Activated naive CD8-positive, alpha-beta T cell (primary cell): Measurements from ENCODE around the gene SLC16A4.

Experiments
- H3K27ac Mint-ChIP-seq: one replicate; pipeline ENCODE4 v1.8.0; 2021; ENCODE audit warnings: mixed read lengths
- H3K27me3 Mint-ChIP-seq: one replicate; pipeline ENCODE4 v1.8.0; 2021; ENCODE audit warnings: mixed read lengths
- H3K36me3 Mint-ChIP-seq: one replicate; pipeline ENCODE4 v1.8.0; 2021; ENCODE audit warnings: mixed read lengths
- H3K4me1 Mint-ChIP-seq: one replicate; pipeline ENCODE4 v1.8.0; 2021; ENCODE audit warnings: low read depth, mixed read lengths
- H3K4me3 Mint-ChIP-seq: one replicate; pipeline ENCODE4 v1.8.0; 2021; ENCODE audit warnings: mild to moderate bottlenecking, mixed read lengths
- H3K9me3 Mint-ChIP-seq: one replicate; pipeline ENCODE4 v1.8.0; 2021; ENCODE audit warnings: low read depth, mixed read lengths

Gene SLC16A4

GRCh38 chr1:110355321-110355720, 35.5 kb downstream of the SLC16A4 start:
- no peaks in the 10 kb centered on the region for H3K27me3 Mint-ChIP-seq
- no peak overlapping the region for H3K27ac Mint-ChIP-seq
- H3K4me1 Mint-ChIP-seq = peaks cover 42% of the 10 kb centered on the region
- H3K4me3 Mint-ChIP-seq = no peak overlapping the region
- H3K9me3 Mint-ChIP-seq = no peaks in the 10 kb centered on the region
- peaks cover 12% of the 10 kb centered on the region for H3K36me3 Mint-ChIP-seq

GRCh38 chr1:110350360-110350759, 40.5 kb downstream of the SLC16A4 start:
- H3K4me3 Mint-ChIP-seq = peak overlapping the region; percentile 52

GRCh38 chr1:110348771-110349170, 42.1 kb downstream of the SLC16A4 start:
- no peaks in the 10 kb centered on the region for H3K9me3 Mint-ChIP-seq
- H3K27me3 Mint-ChIP-seq = no peaks in the 10 kb centered on the region
- peaks cover 12% of the 10 kb centered on the region for H3K36me3 Mint-ChIP-seq
- H3K4me1 Mint-ChIP-seq = peaks cover 84% of the 10 kb centered on the region
- peak overlapping the region; percentile 63 for H3K4me3 Mint-ChIP-seq
- no peak overlapping the region for H3K27ac Mint-ChIP-seq

More at GRCh38 chr1:110350360-110350759, 40.5 kb downstream of the SLC16A4 start:
- H3K9me3 Mint-ChIP-seq = no peaks in the 10 kb centered on the region
- H3K4me1 Mint-ChIP-seq = peaks cover 76% of the 10 kb centered on the region
- H3K36me3 Mint-ChIP-seq = peaks cover 10% of the 10 kb centered on the region
- H3K27ac Mint-ChIP-seq = no peak overlapping the region
- no peaks in the 10 kb centered on the region for H3K27me3 Mint-ChIP-seq

- Mint-ChIP-seq H3K36me3 (peaks cover 14% of the 10 kb centered on the region), H3K27ac (peak overlapping the region; percentile 61), H3K4me1 (peaks cover 84% of the 10 kb centered on the region), H3K9me3 (no peaks in the 10 kb centered on the region), H3K4me3 (peak overlapping the region; percentile 63), H3K27me3 (no peaks in the 10 kb centered on the region)
Observed at GRCh38 chr1:110348050-110348449, 42.8 kb downstream of the SLC16A4 start.

GRCh38 chr1:110347182-110347893, 43.5 kb downstream of the SLC16A4 start:
- H3K27me3 Mint-ChIP-seq = no peaks in the 10 kb centered on the region
- no peak overlapping the region for H3K27ac Mint-ChIP-seq
- peaks cover 14% of the 10 kb centered on the region for H3K36me3 Mint-ChIP-seq
- peaks cover 88% of the 10 kb centered on the region for H3K4me1 Mint-ChIP-seq
- peak overlapping the region; percentile 35 for H3K4me3 Mint-ChIP-seq
- H3K9me3 Mint-ChIP-seq = no peaks in the 10 kb centered on the region

- Mint-ChIP-seq H3K27ac (no peak overlapping the region), H3K9me3 (no peaks in the 10 kb centered on the region), H3K4me1 (peaks cover 92% of the 10 kb centered on the region), H3K36me3 (peaks cover 16% of the 10 kb centered on the region), H3K27me3 (no peaks in the 10 kb centered on the region), H3K4me3 (no peak overlapping the region)
Observed at GRCh38 chr1:110346690-110347089, 44.1 kb downstream of the SLC16A4 start.

GRCh38 chr1:110345480-110345879, 45.3 kb downstream of the SLC16A4 start:
- no peaks in the 10 kb centered on the region for H3K27me3 Mint-ChIP-seq
- H3K9me3 Mint-ChIP-seq = no peaks in the 10 kb centered on the region
- peak overlapping the region; percentile 48 for H3K4me3 Mint-ChIP-seq
- H3K36me3 Mint-ChIP-seq = peaks cover 23% of the 10 kb centered on the region
- peaks cover 92% of the 10 kb centered on the region for H3K4me1 Mint-ChIP-seq
- H3K27ac Mint-ChIP-seq = no peak overlapping the region

GRCh38 chr1:110344152-110344551, 46.7 kb downstream of the SLC16A4 start:
- H3K27ac Mint-ChIP-seq = peak overlapping the region; percentile 93
- no peaks in the 10 kb centered on the region for H3K9me3 Mint-ChIP-seq
- H3K36me3 Mint-ChIP-seq = peaks cover 26% of the 10 kb centered on the region
- H3K4me1 Mint-ChIP-seq = peaks cover 88% of the 10 kb centered on the region
- no peak overlapping the region for H3K4me3 Mint-ChIP-seq
- no peaks in the 10 kb centered on the region for H3K27me3 Mint-ChIP-seq

- Mint-ChIP-seq H3K27ac (peak overlapping the region; percentile 93), H3K27me3 (no peaks in the 10 kb centered on the region), H3K36me3 (peaks cover 26% of the 10 kb centered on the region), H3K4me3 (no peak overlapping the region), H3K9me3 (no peaks in the 10 kb centered on the region), H3K4me1 (peaks cover 79% of the 10 kb centered on the region)
Observed at GRCh38 chr1:110343249-110343648, 47.6 kb downstream of the SLC16A4 start.

- H3K27me3 Mint-ChIP-seq = no peaks in the 10 kb centered on the region
- peaks cover 76% of the 10 kb centered on the region for H3K4me1 Mint-ChIP-seq
- no peak overlapping the region for H3K4me3 Mint-ChIP-seq
- no peak overlapping the region for H3K27ac Mint-ChIP-seq
- no peaks in the 10 kb centered on the region for H3K9me3 Mint-ChIP-seq
- peaks cover 23% of the 10 kb centered on the region for H3K36me3 Mint-ChIP-seq
Observed at GRCh38 chr1:110341872-110342331, 48.9 kb downstream of the SLC16A4 start.

- H3K9me3 Mint-ChIP-seq = no peaks in the 10 kb centered on the region
- H3K27ac Mint-ChIP-seq = no peak overlapping the region
- no peaks in the 10 kb centered on the region for H3K27me3 Mint-ChIP-seq
- H3K36me3 Mint-ChIP-seq = peaks cover 23% of the 10 kb centered on the region
- peaks cover 76% of the 10 kb centered on the region for H3K4me1 Mint-ChIP-seq
- H3K4me3 Mint-ChIP-seq = no peak overlapping the region
Observed at GRCh38 chr1:110341146-110341871, 49.5 kb downstream of the SLC16A4 start.

GRCh38 chr1:110340207-110340468, 50.7 kb downstream of the SLC16A4 start:
- H3K36me3 Mint-ChIP-seq = peaks cover 20% of the 10 kb centered on the region
- no peak overlapping the region for H3K4me3 Mint-ChIP-seq
- no peaks in the 10 kb centered on the region for H3K9me3 Mint-ChIP-seq
- H3K4me1 Mint-ChIP-seq = peaks cover 71% of the 10 kb centered on the region
- H3K27me3 Mint-ChIP-seq = no peaks in the 10 kb centered on the region
- H3K27ac Mint-ChIP-seq = no peak overlapping the region

GRCh38 chr1:110339407-110340206, 51.2 kb downstream of the SLC16A4 start:
- H3K4me3 Mint-ChIP-seq = no peak overlapping the region
- no peaks in the 10 kb centered on the region for H3K27me3 Mint-ChIP-seq
- H3K36me3 Mint-ChIP-seq = peaks cover 20% of the 10 kb centered on the region
- no peak overlapping the region for H3K27ac Mint-ChIP-seq
- no peaks in the 10 kb centered on the region for H3K9me3 Mint-ChIP-seq
- H3K4me1 Mint-ChIP-seq = peaks cover 68% of the 10 kb centered on the region

GRCh38 chr1:110338886-110339406, 51.9 kb downstream of the SLC16A4 start, which contains the start of gene RBM15:
TSS of gene RBM15 (plus strand) at chr1:110339377. CDS start at chr1:110339406, 29 bp downstream.
- H3K36me3 Mint-ChIP-seq = peaks cover 18% of the 10 kb centered on the region
- no peak within 1 kb of the TSS for H3K27ac Mint-ChIP-seq
- no peaks in the 10 kb centered on the region for H3K27me3 Mint-ChIP-seq
- peaks cover 62% of the 10 kb centered on the region for H3K4me1 Mint-ChIP-seq
- H3K4me3 Mint-ChIP-seq = no peak within 1 kb of the TSS
- H3K9me3 Mint-ChIP-seq = no peaks in the 10 kb centered on the region
